Colonic mucosa (tissue), 4 donors: Measurements from ENCODE around the gene HDAC8. TPM values are rescaled to one million over a fixed set of nuclear protein-coding genes. Genes with fewer than 3 reads are reported as not detected.
"Not testable (repeated sequence)": the region's sequence is repeated elsewhere in the genome, so short reads cannot be mapped to it uniquely, and the experiment has no call there.

Experiments used
- DNase-seq: peaks from one replicate; pipeline ENCODE4 v3.0.0-alpha.2; 2020
- H3K27ac ChIP-seq: fragments of 200-600 bp; one replicate; pipeline ENCODE4 v1.8.0; 2021
- H3K27me3 ChIP-seq: fragments of 200-600 bp; one replicate; pipeline ENCODE4 v1.8.0; 2021
- H3K36me3 ChIP-seq: fragments of 200-600 bp; one replicate; pipeline ENCODE4 v1.8.0; 2021
- H3K4me1 ChIP-seq: fragments of 200-600 bp; one replicate; pipeline ENCODE4 v1.8.0; 2021; ENCODE audit warnings: mild to moderate bottlenecking
- H3K4me3 ChIP-seq: fragments of 200-600 bp; one replicate; pipeline ENCODE4 v1.8.0; 2021
- H3K9ac ChIP-seq, 2 donors: one replicate each; pipeline ENCODE4 v1.7.0; 2013; ENCODE audit warnings: control low read depth in 2 of 2, low read depth in 2 of 2, low read length in 2 of 2
- H3K9me3 ChIP-seq: fragments of 200-600 bp; one replicate; pipeline ENCODE4 v1.8.0; 2021
- CTCF ChIP-seq: fragments of 200-600 bp; IDR thresholded peaks from one replicate; pipeline ENCODE4 v1.8.0; 2022; ENCODE audit warnings: antibody characterized with exemption, mild to moderate bottlenecking
- intact Hi-C: fragments of 100-400 bp; cut with DNase I; formaldehyde crosslinking; loops from one replicate; pipeline ENCODE4 v1.14.1; 2022
- total RNA-seq, 2 donors: library from RNA; stranded (reverse); fragmentation: NEBNext Ultra II Directional in 1 of 2; extraction: Animal tissue kit (Norgen Biotek cat#: 25700) in 1 of 2; gene quantifications; one replicate each; pipeline ENCODE4 v1.2.1, GENCODE V29; 2021
- donor health status: healthy.
- donor health status: DM: no; HTN: no; CAD: no.
- donor health status: DM: no; HTN: no; CAD: no.

Gene HDAC8
- total RNA-seq, 2 donors from 2014 or later, result 23.0 to 25.7 TPM

GRCh38 chrX:72436010-72436409 is 136.6 kb downstream of the HDAC8 start:
- no peak overlapping the region for H3K4me3 ChIP-seq
- no peaks in the 10 kb centered on the region for H3K4me1 ChIP-seq
- intact Hi-C loops, result no loop called here
- no peak for DNase-seq
- H3K9ac ChIP-seq, result no peak overlapping the region
- no peak for TF ChIP-seq CTCF
- no peak overlapping the region for H3K27ac ChIP-seq
- H3K27me3 ChIP-seq, result no peaks in the 10 kb centered on the region
- no peaks in the 10 kb centered on the region for H3K36me3 ChIP-seq
- H3K9me3 ChIP-seq, result no peaks in the 10 kb centered on the region

GRCh38 chrX:72430405-72430968 is 142.2 kb downstream of the HDAC8 start:
- intact Hi-C loops, result no loop called here
- no peak for TF ChIP-seq CTCF
- H3K4me1 ChIP-seq, result no peaks in the 10 kb centered on the region
- H3K27ac ChIP-seq, result no peak overlapping the region
- H3K9ac ChIP-seq, result no peak overlapping the region
- no peaks in the 10 kb centered on the region for H3K36me3 ChIP-seq
- no peaks in the 10 kb centered on the region for H3K9me3 ChIP-seq
- DNase-seq, result no peak
- no peak overlapping the region for H3K4me3 ChIP-seq
- no peaks in the 10 kb centered on the region for H3K27me3 ChIP-seq

- Histone ChIP-seq H3K36me3 (no peaks in the 10 kb centered on the region), H3K9ac (no peak overlapping the region), H3K4me3 (no peak overlapping the region), H3K27me3 (no peaks in the 10 kb centered on the region), H3K4me1 (no peaks in the 10 kb centered on the region), H3K27ac (no peak overlapping the region), H3K9me3 (no peaks in the 10 kb centered on the region)
- DNase-seq, result no peak
- no peak for TF ChIP-seq CTCF
- intact Hi-C loops, result no loop called here
Measured at GRCh38 chrX:72421797-72422196, 150.8 kb downstream of the HDAC8 start.

- Histone ChIP-seq H3K27ac (no peak overlapping the region), H3K36me3 (no peaks in the 10 kb centered on the region), H3K4me3 (no peak overlapping the region), H3K4me1 (no peaks in the 10 kb centered on the region), H3K27me3 (no peaks in the 10 kb centered on the region), H3K9me3 (no peaks in the 10 kb centered on the region), H3K9ac (no peak overlapping the region)
- TF ChIP-seq CTCF, result no peak
- intact Hi-C loops, result no loop called here
- no peak for DNase-seq
Measured at GRCh38 chrX:72409993-72410392, 162.7 kb downstream of the HDAC8 start.

GRCh38 chrX:72408885-72409284 is 163.8 kb downstream of the HDAC8 start:
- H3K27me3 ChIP-seq, result no peaks in the 10 kb centered on the region
- TF ChIP-seq CTCF, result no peak
- intact Hi-C loops, result no loop called here
- no peak overlapping the region for H3K27ac ChIP-seq
- H3K9me3 ChIP-seq, result no peaks in the 10 kb centered on the region
- no peak overlapping the region for H3K4me3 ChIP-seq
- H3K4me1 ChIP-seq, result no peaks in the 10 kb centered on the region
- H3K9ac ChIP-seq, result no peak overlapping the region
- DNase-seq, result no peak
- no peaks in the 10 kb centered on the region for H3K36me3 ChIP-seq

GRCh38 chrX:72405136-72405535 is 167.5 kb downstream of the HDAC8 start:
- H3K9me3 ChIP-seq, intact Hi-C loops, H3K9ac ChIP-seq, H3K36me3 ChIP-seq, H3K27me3 ChIP-seq, H3K27ac ChIP-seq, DNase-seq, H3K4me3 ChIP-seq, H3K4me1 ChIP-seq: not testable (repeated sequence)
